ENCODE data around the gene MPDZ.

The MPDZ gene

GRCh38 chr9:13175732-13176131 is 103.8 kb downstream of the MPDZ start:
- DNase-seq, result no peak

- DNase-seq, result no peak
These were observed 104.4 kb downstream of the MPDZ start for GRCh38 chr9:13174906-13175639.

GRCh38 chr9:13173553-13173952 is 105.9 kb downstream of the MPDZ start:
- DNase-seq, result no peak

- no peak for DNase-seq
These were observed 108.2 kb downstream of the MPDZ start for GRCh38 chr9:13171261-13171660.

GRCh38 chr9:13166996-13167395 is 112.5 kb downstream of the MPDZ start:
- no peak for DNase-seq

GRCh38 chr9:13165956-13166355 is 113.5 kb downstream of the MPDZ start:
- no peak for DNase-seq

GRCh38 chr9:13165236-13165945 is 114.1 kb downstream of the MPDZ start:
- DNase-seq, result no peak

GRCh38 chr9:13163946-13164345 is 115.5 kb downstream of the MPDZ start:
- DNase-seq, result no peak

GRCh38 chr9:13163287-13163686 is 116.2 kb downstream of the MPDZ start:
- DNase-seq, result no peak

GRCh38 chr9:13160051-13160450 is 119.4 kb downstream of the MPDZ start:
- no peak for DNase-seq

- no peak for DNase-seq
These were observed 120.5 kb downstream of the MPDZ start for GRCh38 chr9:13158986-13159385.

GRCh38 chr9:13151489-13151888 is 128.0 kb downstream of the MPDZ start:
- no peak for DNase-seq

- DNase-seq, result no peak
These were observed 130.0 kb downstream of the MPDZ start for GRCh38 chr9:13149454-13149853.

GRCh38 chr9:13146840-13147239 is 132.7 kb downstream of the MPDZ start:
- no peak for DNase-seq

GRCh38 chr9:13145340-13145739 is 134.2 kb downstream of the MPDZ start:
- DNase-seq, result no peak

- no peak for DNase-seq
These were observed 135.2 kb downstream of the MPDZ start for GRCh38 chr9:13144166-13144775.

GRCh38 chr9:13143281-13143680 is 136.2 kb downstream of the MPDZ start:
- no peak for DNase-seq

GRCh38 chr9:13142776-13143175 is 136.7 kb downstream of the MPDZ start:
- DNase-seq, result no peak

- no peak for DNase-seq
These were observed 137.9 kb downstream of the MPDZ start for GRCh38 chr9:13141629-13142028.

- no peak for DNase-seq
These were observed 138.5 kb downstream of the MPDZ start for GRCh38 chr9:13140843-13141592.

- no peak for DNase-seq
These were observed 139.8 kb downstream of the MPDZ start for GRCh38 chr9:13139641-13140171.

GRCh38 chr9:13137426-13137825 is 142.1 kb downstream of the MPDZ start:
- DNase-seq, result no peak

- DNase-seq, result no peak
These were observed 147.5 kb downstream of the MPDZ start for GRCh38 chr9:13131991-13132390.

All from NCI-H1048 (cell line).